ENCODE results near the gene FAM78A.
A peak's percentile ranks its signal among the peaks of the same experiment; 100 is the strongest.
"Not testable (repeated sequence)": the region's sequence is repeated elsewhere in the genome, so short reads cannot be mapped to it uniquely, and the experiment has no call there.

Gene FAM78A

DNA sequence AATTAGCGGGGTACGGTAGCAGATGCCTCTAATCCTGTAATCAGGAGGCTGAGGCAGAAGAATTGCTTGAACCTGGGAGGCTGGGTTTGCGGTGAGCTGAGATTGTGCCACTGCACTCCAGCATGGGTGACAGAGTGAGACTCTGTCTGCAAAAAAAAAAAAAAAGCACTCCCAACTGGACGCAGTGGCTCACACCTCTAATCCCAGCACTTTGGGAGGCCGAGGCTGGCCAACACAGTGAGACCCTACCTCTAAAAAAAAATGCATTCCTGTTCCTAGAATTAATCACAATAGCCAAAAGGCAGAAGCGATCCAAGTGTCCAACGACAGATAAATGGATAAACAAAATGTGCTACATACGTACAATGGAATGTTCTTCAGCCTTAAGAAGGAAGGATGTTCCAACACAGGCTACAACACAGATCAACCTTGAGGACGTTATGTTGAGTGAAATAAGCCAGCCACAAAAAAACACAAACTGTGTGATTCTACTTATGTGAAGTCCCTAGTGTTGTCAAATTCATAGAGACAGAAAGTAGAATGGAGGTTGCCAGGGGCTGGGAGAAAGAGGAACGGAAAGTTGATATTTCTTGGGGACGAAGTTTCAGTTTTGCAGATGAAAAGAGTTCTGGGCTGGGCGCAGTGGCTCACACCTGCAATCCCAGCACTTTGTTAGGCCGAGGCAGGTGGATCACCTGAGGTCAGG, 13.8 kb downstream of the FAM78A start:
- DNase-seq: peak; percentile 76

DNA sequence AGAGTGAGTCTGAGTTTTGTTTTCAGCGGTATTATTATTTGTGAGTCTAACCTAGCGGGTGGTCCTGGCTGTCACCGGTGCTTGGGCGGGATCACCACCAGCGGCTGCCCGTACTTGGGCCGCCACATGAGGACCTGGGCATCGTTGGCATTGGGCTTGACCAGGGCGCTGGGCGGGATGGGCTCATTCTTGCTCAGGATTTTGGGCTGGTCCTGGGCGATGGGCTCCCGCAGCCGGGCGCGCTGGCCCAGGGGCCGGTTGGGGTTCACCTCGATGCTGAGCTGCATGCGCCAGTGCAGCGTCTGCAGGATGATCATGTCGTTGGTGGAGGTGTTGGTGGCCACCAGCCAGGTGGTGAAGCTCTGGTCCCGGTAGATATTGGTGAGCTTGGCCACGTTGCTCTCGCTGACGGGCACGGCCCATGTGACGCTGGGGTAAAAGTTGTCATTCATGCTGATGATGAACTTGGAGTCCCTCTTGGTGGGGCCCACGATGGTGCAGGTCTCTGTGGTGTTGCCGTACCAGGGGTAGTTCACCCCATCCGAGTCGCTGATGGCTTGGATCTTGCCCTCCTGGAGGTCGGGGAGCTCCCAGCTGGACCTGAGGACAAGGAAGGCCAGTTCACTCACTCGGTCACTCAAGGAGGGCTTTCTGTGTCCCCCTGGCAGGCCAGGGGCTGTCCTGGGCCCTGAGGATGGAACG, 15.4 kb downstream of the FAM78A start:
- no peak for DNase-seq

DNA sequence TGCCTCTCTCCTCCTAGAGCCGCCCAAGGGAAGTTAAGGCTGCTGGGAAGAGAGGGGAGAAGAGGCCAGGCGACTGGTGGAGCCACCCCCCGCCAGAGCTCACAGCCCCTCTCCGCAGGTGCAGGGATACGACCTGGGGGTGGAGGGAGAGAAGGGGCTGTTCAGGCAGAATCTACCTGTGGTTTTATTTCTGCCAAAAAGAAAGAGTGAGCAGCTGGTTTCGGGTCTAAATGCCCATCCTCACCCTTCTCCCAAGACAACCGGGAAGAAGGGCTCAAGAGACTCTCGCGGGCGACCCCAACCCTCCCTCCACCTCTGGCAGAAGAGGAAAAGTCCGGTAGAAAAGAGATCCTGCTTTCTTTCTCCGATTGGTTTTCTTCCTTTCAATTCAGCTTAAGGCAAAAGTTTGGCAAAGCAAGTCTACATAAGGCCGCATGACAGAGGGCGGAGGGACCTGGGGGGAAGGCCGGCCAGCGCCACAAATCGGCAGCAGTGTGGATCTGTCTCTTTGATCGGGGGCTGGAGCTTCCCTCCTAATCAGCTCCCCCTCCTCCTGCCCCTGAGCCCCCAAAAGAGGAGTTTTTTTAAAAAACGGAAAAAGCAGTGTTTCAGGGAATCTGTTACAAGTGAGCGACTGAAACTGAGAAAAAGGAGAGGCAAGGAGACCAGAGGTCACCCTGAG, 16.3 kb downstream of the FAM78A start:
- no peak for DNase-seq

DNA sequence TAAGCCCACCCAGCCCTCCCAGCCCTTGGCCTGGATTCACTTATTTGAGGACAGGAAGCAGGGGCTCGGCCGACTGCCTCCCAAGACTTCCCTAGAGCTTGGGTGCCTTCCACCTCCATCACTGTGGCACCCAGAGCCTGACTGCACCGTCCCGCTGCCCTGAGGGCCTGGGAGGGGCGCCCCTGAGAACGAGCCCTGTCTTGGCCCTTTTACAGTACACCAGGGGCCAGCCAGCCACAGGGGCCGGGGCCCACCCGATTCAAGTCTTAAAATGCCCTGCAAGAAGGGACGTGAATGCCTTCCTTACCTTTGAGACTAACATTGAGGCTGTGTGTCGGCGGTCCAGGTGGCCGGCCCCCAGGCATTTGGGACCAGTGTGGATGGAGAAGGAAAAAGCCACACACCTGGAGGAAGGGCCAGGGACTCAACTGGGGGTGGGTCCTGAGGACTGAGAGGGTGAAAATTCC, 16.8 kb downstream of the FAM78A start:
- DNase-seq: no peak

DNA sequence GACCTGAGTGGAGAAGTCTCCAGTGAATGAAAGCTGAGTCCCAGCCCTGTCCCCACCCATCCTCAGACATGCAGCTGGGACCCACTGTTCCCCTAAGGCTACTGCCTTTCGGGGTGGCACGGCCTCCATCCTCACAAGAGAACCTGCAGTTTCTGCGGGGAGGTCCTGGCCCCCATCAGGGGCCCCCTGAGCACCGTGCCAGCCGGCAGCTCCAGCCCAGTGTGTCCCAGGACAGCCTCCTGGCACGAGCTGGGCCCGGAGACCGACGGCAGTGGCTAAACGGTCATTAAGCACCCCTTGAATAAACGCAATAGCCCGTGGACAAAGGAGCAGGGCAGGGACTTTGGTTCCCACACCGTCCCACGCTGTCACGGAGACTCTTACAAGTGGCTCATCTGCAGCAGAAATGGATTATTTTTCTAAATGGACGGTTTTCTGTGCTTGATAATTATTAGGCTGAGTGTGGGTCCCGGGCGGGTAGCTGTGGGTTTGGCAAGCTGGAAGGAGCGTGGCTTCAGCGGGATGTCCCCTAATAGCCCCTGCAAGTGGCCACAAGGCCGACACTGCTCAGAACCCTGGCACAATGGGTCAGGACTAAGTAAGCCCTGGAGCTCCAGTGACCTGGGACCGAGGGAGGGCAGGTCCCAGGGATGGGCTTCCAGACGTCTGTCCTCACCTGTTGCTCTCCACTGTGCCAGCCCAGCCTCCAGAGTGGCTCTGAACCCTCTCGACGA, 17.4 kb downstream of the FAM78A start:
- DNase-seq: no peak

DNA sequence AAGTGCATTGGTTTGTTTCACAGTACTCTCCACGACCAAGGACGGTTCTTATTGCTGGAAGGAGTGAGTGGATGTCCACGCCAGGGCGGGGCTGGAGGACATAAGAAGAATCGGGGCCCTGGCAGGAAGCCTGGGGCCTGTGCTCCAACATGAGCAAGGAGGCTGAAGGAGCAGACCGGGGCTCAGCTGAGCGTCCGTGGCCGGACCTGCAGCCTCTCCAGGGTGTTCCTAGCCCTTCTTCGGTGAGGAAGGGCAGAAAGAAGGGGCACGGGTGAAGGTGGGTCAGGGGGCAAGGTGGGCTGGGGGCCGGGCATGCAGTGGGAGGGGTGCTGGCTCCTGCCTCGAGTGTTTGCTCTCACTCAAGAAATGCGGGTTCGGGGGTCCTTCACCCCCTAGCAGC, 18.1 kb downstream of the FAM78A start:
- DNase-seq: no peak

DNA sequence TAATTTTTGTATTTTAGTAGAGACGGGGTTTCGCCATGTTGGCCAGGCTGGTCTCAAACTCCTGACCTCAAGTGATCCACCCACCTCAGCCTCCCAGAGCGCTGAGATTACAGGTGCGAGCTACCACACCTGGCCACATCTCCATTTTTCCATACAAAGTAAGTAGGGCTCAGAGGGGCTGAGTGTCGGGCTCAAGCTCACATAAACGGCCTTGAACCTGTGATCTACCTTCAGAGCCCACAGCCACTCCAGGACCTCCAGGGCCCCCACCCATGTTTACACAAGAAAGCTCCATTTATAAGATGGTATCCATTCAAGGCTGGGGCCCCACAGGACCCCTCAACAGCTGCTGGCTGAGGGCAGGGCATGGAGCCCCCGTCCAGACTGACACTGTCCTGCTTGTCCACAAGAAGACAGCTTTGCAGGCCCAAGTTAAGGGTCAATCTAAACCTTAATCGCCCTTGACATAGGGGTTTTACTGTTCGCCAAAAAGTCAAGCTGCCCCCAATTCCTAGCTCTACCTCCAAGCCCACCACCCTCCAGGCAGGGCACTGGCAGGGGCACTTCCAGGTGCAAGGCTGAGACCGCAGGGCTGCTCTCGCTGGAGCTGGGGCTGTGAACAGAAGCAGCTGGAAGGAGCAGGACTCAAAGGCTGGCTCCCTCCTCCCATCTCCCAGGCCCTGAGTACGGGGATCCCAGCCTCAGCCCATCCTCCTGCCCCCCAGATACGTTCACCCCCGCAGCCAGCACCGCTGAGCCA, 18.9 kb downstream of the FAM78A start:
- DNase-seq: no peak

DNA sequence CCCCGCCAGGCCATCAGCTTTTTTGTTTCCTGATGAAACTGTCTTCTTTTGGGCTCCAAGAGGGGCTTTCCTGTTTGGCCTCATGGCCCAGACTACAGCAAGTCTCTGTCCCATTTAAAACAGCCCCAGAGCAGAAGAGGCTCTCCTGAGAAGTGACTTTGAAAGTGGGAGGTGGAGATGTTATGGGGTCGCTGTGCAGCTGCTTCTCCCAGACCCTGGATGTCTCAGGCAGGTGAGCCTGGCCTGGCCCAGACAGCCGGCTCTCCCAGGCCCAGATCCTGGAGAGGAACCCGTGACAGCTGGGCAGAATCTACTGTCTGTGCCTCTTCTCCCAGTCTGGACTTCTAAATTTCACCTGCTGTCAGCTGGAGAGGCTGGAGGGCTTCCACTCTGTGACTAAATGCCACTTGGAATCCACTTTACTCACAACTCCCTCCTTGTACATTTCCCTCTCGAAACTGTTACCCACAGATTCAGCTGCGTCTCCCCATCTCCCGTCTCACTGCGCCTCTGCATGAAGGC, 20.6 kb downstream of the FAM78A start:
- DNase-seq: peak; percentile 23

DNA sequence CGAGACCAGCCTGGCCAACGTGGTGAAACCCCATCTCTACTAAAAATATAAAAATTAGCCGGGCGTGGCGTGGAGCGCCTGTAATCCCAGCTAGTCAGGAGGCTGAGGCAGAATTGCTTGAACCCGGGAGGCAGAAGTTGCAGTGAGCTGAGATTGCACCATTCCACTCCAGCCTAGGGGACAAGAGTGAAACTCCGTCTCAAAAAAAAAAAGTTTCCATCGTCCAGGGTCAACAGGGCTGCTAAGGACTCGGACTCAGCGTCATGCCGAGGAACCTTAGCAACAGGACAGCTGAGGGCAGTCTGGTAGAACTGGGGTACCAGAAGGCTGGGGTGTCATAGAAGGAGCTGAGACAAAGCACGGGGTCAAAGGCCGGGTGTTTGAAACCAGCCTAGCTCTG, 21.7 kb downstream of the FAM78A start:
- DNase-seq: peak; percentile 47

DNA sequence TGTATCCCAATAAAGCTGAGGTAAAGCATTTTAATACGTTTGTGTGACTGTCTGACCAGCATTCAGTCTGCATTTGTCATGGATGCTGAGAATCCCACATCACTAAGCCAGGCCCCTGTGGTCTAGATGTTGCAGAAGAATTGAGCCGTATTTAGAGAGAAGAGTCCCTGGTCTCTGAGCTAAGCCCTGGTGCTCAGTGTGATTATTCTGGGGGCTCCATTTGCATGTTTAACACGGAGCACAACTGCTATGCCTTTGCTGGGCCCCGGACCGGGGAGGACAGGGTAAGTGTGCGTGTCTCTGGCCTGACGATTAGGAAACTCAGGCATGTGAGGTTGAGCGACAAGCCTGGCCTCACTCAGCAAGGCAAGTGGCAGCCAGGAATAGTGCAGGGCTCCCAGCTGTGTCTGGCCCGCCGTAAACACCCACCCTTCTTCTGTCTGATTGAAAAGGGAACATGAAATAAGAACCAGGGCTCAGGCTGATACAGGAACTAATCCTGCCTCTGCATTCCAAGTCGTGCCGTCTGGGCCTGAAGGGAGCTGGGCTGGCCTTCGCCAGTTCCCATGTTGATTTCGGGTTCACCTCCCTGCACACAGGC, 22.3 kb downstream of the FAM78A start:
- DNase-seq: peak; percentile 92

DNA sequence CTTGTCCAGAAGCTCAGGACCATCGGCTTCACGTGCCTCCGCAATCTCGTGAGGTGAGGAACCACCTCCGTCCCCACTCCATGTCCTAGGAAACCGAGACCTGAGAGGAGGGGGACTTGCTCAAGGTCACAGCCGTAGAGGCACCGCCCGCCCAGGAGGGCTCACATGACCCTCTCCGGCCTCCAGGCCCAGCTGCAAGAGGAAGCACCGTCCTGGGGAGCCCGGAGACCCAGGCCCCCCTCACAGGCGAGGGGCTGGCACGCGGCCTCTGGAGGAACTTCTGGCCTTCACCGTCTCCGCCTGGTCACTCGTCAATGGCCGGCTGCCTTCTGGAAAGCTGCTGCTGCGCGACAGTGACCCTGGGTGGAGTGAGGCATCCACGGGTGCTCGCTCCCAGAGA, 24.2 kb downstream of the FAM78A start:
- peak; percentile 22 for DNase-seq

DNA sequence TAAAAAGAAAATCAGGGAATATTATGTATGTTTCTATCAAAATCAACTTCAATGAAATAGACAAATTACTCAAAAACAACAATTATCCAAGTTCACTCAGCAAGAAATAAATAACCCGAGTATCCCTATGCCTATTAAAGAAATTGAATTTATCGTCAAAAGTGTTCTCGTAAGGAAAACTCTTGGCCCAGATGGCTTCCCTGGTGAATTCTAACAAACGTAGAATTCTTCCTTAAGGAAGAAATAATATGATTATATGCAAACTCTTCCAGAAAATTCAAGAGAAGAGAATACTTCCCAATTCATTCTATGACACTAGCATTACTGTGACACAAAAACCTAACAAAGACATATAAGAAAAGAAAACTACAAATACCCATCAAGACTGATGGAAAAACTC, 29.7 kb downstream of the FAM78A start:
- no peak for DNase-seq

DNA sequence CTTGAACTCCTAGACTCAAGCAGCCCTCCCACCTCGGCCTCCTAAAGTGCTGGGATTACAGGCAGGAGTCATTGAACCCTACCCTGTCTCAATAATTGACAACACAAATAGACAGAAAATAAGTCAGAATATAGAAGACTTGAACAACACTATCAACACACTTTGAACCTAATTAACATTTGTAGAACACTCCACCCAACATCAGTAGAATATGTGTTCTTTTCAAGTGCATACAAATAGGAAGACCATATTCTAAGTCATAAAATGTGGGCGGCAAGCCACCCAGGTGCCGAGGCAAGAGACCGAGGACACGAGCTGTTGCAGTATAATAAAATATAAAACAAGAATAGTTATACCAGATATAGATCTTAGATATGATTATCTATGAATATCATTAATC, 32.0 kb downstream of the FAM78A start:
- not testable (repeated sequence) for DNase-seq

DNA sequence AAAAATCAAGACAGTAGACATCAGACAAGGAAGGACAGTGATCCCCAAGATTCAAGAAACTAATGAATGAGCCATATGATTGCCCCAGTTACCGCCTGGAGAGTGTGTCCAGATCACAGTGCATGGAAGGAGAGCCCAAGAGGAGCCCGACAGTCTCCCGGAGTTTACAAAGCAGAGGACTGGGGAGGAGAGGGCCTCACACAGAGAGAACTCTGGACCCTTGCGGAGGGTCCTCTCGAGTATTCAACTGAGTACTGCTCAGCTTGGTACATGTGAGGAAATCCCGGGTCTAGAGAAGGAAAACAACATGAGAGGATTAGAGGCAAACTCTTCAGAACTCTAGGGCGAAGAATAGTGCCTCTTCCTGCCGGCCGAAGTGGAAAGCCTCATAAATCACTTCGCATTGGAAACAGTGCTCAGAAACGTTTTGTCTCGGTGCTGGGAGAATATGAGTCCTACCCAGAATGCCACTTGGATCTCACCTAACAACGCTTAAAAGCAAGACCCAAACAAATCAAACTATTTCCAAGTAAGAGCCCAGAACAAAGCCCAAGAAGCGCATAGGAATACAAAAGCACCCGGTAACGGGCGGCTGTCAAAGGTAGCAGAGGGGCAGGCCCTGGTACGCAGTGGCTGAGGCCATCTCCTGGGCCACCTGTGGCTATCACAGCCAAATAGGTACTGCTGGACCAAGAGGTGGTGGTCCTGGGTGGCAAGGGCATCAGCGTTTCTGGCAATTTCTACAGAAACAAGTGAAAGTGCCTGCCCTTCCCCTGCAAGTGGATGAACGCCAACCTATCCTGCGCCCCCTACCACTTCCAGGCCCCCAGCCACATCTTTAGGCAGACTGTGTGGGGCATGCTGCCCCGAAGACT, 36.0 kb downstream of the FAM78A start:
- no peak for DNase-seq

DNA sequence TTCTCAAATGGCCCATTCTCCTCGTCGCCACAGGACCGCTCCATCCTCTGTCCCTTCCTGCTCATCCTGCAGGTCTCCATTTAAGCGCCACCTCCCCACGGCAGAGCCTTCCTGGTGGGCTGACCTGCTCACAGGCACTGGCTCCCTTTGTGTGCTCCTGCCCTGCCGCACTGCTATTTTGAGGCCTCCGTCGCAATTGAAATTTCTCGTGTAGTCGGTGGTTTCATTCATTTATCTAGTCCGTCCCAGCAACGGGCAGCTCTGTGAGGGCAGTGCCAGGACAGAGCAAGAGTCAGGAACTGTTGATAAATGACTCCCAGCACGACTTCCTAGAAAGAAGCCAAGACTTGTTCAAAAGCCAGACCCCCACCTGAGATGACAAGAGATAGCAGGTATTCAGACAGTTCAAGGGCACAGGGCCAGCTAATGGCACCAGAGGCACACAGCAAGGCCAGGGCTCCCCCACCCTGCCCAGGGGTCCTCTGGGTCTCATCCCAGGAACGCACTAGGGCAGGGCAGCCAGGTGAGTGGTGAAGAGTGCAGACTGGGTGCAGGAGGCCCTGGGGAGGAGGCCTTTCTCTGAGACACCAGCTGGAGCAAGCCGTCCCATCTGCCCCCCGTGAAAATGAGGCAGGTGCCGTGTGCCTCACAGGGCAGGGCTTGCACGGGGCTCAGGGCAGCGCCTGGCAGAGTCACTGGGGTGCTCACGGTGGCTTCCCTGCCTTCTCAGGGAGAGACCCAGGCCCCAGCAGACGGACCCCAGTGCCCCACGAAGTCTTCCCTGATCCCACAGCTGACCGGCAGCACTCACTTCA, 36.9 kb downstream of the FAM78A start:
- no peak for DNase-seq

DNA sequence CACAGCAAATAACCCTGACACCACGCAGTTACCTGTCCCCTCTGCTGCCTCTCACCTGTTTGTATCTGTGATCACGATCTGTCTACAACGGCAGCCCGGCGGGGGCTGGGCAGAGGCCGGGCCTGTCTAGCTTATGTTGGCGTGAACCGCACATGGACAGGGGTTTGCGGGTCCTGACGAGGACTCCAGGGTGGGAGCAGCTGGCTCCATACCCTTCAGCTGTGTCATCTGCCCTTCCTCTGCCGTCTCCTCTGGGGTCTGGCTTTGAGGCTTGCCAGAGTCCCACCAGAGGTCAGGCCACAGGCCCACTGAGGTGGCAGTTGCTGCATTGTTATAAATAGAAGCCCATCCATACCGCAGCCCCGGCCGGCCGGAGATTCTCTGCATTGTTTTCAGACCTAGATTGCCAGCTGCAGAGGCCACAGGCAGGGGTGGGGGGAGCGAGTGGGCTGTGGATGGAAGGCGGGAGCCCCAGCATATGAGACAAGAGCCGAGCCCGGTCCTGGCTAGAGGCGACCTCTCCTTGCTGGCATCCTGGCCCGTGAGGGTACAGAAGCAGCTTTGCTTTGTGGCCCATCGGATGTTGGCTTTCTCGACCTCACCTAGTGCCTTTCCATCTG, 37.8 kb downstream of the FAM78A start:
- no peak for DNase-seq

DNA sequence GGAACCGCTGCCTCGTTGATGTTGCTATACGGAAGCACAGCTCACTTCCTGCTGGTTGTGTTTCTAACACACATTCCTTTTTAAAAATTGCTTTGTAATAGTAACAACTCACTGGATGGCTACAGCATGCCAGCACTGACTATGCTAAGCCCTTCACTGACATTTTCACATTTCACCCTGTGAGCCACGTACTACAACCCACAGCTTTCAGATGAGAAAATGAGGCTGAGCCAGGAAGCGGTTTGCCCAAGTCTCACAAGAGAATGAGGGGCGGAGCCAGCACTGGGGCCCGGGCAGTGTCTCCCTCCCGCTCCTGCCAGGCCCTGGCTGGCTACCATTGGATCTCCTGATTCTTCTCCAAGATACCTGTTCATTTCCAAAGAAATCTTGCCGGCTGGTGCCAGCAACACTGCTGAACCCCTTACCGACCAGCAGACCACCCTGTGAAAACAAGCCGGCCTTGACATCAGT, 38.3 kb downstream of the FAM78A start:
- peak; percentile 83 for DNase-seq

DNA sequence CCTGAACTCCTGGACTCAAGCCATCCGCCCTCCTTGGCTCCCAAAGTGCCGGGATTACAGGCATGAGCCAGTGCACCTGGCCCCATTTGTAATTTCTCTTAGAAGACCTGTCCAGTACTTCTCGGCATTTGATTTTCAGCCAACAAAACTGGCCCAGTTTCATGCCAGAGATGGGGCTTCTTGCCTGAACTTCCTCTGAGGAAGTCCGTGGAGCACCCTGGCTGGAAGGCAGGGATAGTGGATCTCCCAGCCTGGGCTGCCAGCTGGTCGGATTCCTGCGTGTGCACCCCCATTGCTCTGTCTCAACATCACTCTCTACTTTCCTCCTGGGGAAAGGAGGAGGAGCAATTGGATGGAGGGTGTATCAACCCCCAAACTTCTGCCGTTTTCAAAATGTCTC, 39.0 kb downstream of the FAM78A start:
- no peak for DNase-seq

DNA sequence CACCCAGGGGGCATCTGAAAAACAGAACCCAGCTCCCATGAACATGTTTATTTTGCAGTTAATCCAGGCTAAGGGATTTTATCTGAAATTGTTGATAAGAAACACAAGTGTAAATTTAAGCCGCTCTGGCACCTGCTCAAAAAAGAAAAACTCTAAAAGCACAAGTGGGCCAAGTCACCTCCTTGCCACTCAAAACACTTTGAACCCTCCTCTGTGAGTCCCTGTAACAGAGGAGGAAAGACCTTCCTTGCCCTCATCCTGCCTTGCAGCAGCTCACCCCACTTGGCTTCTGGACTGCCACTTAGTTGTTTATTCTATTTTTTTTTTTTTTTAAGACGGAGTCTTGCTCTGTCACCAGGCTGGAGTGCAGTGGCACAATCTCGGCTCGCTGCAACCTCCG, 39.5 kb downstream of the FAM78A start:
- DNase-seq: no peak

Measured in inflammatory macrophage treated with lipopolysaccharide for 4 hours (primary cell).